Peyer's patch (tissue), 4 donors: ENCODE measurements around the gene CD300H. TPM values are rescaled to one million over a fixed set of nuclear protein-coding genes. Genes with fewer than 3 reads are reported as not detected.

Experiments used
- DNase-seq, 3 donors: peaks; one replicate each; pipeline ENCODE4 v3.0.0-alpha.2; 2017 to 2019
- H3K27ac ChIP-seq, 4 donors: fragments of 200-600 bp; sonication (generic); one replicate each; pipeline ENCODE4 v1.5.1; 2016 to 2019
- H3K27me3 ChIP-seq, 2 donors: fragments of 200-600 bp; sonication (generic); one replicate each; pipeline ENCODE4 v1.5.1; 2019
- H3K36me3 ChIP-seq, 3 donors: fragments of 200-600 bp; sonication (generic); one replicate each; pipeline ENCODE4 v1.5.1; 2016 to 2019
- H3K4me1 ChIP-seq, 4 donors: fragments of 200-600 bp; sonication (generic); one replicate each; pipeline ENCODE4 v1.5.1; 2016 to 2019
- H3K4me3 ChIP-seq, 4 donors: fragments of 200-600 bp; sonication (generic); 1 replicate in 3 of 4; 2 replicates in 1 of 4; pipeline ENCODE4 v1.5.1; 2016 to 2019; ENCODE audit warnings: mild to moderate bottlenecking in 1 of 4
- H3K9me3 ChIP-seq, 4 donors: fragments of 200-600 bp; sonication (generic); one replicate each; pipeline ENCODE4 v1.5.1; 2016 to 2019; ENCODE audit warnings: mild to moderate bottlenecking in 1 of 4
- POLR2A ChIP-seq, 2 donors: fragments of 450-650 bp; IDR thresholded peaks; one replicate each; pipeline ENCODE4 v1.5.1; 2017; ENCODE audit warnings: antibody characterized with exemption in 2 of 2, mild to moderate bottlenecking in 2 of 2, moderate library complexity in 2 of 2
- total RNA-seq, 4 donors: library from RNA; depleted of rRNA; stranded (reverse); fragments of >200 nt; gene quantifications; one replicate each; pipeline ENCODE4 v1.1.0, GENCODE V29; 2016
- TF ChIP-seq, protein P1 (sequence below), 6 experiments: fragments of 450-650 bp in 4 of 6; fragments of 200-600 bp in 2 of 6; sonication (generic) in 1 of 6; IDR thresholded peaks; one replicate each; pipeline ENCODE4 v1.5.1; 2017 to 2019; ENCODE audit warnings: antibody characterized with exemption in 6 of 6, mild to moderate bottlenecking in 3 of 6, moderate library complexity in 1 of 6

Gene CD300H
- total RNA-seq, 4 donors from 2014 or later = not detected

GRCh38 chr17:74606050-74606449 lies 38.7 kb upstream of the CD300H start:
- Histone ChIP-seq H3K27ac (no peak overlapping the region), H3K4me1 (no peaks in the 10 kb centered on the region), H3K36me3 (no peaks in the 10 kb centered on the region), H3K9me3 (no peaks in the 10 kb centered on the region), H3K27me3 (no peaks in the 10 kb centered on the region), H3K4me3 (no peak overlapping the region)
- no peak for DNase-seq
- no peak for TF ChIP-seq POLR2A (IDR thresholded peaks at IDR 0.05)
- TF ChIP-seq, protein P1, sequence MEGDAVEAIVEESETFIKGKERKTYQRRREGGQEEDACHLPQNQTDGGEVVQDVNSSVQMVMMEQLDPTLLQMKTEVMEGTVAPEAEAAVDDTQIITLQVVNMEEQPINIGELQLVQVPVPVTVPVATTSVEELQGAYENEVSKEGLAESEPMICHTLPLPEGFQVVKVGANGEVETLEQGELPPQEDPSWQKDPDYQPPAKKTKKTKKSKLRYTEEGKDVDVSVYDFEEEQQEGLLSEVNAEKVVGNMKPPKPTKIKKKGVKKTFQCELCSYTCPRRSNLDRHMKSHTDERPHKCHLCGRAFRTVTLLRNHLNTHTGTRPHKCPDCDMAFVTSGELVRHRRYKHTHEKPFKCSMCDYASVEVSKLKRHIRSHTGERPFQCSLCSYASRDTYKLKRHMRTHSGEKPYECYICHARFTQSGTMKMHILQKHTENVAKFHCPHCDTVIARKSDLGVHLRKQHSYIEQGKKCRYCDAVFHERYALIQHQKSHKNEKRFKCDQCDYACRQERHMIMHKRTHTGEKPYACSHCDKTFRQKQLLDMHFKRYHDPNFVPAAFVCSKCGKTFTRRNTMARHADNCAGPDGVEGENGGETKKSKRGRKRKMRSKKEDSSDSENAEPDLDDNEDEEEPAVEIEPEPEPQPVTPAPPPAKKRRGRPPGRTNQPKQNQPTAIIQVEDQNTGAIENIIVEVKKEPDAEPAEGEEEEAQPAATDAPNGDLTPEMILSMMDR (IDR thresholded peaks at IDR 0.05) = no peak

DNA sequence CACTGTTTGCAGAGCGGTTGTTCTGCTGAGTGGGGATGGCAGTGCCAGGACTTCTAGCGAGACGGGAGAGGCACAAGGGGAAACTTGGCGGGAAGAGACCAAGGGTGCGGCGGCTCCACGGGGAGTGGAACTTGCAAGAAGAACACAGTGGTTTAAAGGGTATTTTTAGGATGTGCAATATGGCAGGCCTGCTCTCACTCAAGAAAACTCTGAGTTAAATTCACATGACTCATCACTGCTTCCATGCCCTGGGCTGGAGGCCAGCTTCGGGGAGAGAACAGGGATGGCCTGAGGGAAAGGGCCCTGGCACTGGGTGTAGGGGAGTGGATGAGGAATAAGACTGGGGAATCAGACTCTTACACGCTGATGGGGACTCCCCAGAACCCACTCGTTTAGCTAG lies 38.1 kb upstream of the CD300H start:
- TF ChIP-seq, protein P1 (IDR thresholded peaks at IDR 0.05) = no peak
- TF ChIP-seq POLR2A (IDR thresholded peaks at IDR 0.05) = no peak
- H3K27me3 ChIP-seq = no peaks in the 10 kb centered on the region
- no peak for DNase-seq
- H3K27ac ChIP-seq = peak overlapping the region in 1 of 4 donors; percentile 22
- H3K4me3 ChIP-seq = no peak overlapping the region
- no peaks in the 10 kb centered on the region for H3K4me1 ChIP-seq
- H3K9me3 ChIP-seq = no peaks in the 10 kb centered on the region
- no peaks in the 10 kb centered on the region for H3K36me3 ChIP-seq

- TF ChIP-seq POLR2A (IDR thresholded peaks at IDR 0.05) = no peak
- TF ChIP-seq, protein P1 (IDR thresholded peaks at IDR 0.05) = no peak
- Histone ChIP-seq H3K27me3 (no peaks in the 10 kb centered on the region), H3K27ac (peak overlapping the region in 1 of 4 donors; percentile 22), H3K9me3 (no peaks in the 10 kb centered on the region), H3K4me1 (no peaks in the 10 kb centered on the region), H3K36me3 (no peaks in the 10 kb centered on the region), H3K4me3 (no peak overlapping the region)
- DNase-seq = no peak
Measured at GRCh38 chr17:74604761-74605160, 37.5 kb upstream of the CD300H start.

DNA sequence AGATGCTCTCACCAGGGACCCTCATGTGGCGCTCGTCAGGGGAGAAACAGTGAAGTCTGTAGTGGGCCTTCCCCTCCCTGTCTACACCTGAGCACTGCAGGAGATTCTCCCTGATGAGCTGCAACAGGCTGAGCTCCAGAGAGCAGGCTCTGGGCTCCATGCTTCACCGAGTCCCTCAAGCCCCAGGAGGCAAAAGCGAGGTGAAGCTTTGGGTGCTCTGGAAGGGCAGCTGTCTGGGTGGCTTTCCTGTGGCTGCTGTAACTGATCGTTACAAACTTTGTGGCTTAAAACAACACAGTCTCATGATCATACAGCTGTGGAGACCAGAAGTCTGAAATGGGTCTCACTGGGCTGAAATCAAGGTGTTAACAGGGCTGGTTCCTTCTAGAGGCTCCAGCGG lies 36.9 kb upstream of the CD300H start:
- no peaks in the 10 kb centered on the region for H3K36me3 ChIP-seq
- no peak overlapping the region for H3K27ac ChIP-seq
- no peaks in the 10 kb centered on the region for H3K27me3 ChIP-seq
- DNase-seq = peak in 1 of 3 donors; percentile 53
- H3K4me1 ChIP-seq = no peaks in the 10 kb centered on the region
- H3K4me3 ChIP-seq = no peak overlapping the region
- no peaks in the 10 kb centered on the region for H3K9me3 ChIP-seq
- TF ChIP-seq, protein P1 (IDR thresholded peaks at IDR 0.05) = no peak
- no peak for TF ChIP-seq POLR2A (IDR thresholded peaks at IDR 0.05)

- Histone ChIP-seq H3K27me3 (no peaks in the 10 kb centered on the region), H3K4me1 (no peaks in the 10 kb centered on the region), H3K4me3 (no peak overlapping the region), H3K36me3 (no peaks in the 10 kb centered on the region), H3K27ac (no peak overlapping the region), H3K9me3 (no peaks in the 10 kb centered on the region)
- DNase-seq = no peak
- TF ChIP-seq, protein P1 (IDR thresholded peaks at IDR 0.05) = no peak
- TF ChIP-seq POLR2A (IDR thresholded peaks at IDR 0.05) = no peak
Measured at GRCh38 chr17:74603746-74604145, 36.4 kb upstream of the CD300H start.

- Histone ChIP-seq H3K4me1 (no peaks in the 10 kb centered on the region), H3K27me3 (no peaks in the 10 kb centered on the region), H3K9me3 (no peaks in the 10 kb centered on the region), H3K36me3 (no peaks in the 10 kb centered on the region), H3K4me3 (no peak overlapping the region), H3K27ac (no peak overlapping the region)
- no peak for DNase-seq
- no peak for TF ChIP-seq POLR2A (IDR thresholded peaks at IDR 0.05)
- TF ChIP-seq, protein P1 (IDR thresholded peaks at IDR 0.05) = no peak
Measured at GRCh38 chr17:74603037-74603635, 35.8 kb upstream of the CD300H start.
